Right atrium auricular region (tissue), 2 donors: Measurements from ENCODE around the gene ATAD2B. TPM values are rescaled to one million over a fixed set of nuclear protein-coding genes. Genes with fewer than 3 reads are reported as not detected.

Experiments used
- DNase-seq: peaks from one replicate; pipeline ENCODE4 v3.0.0-alpha.2; 2019; ENCODE audit warnings: low spot score
- H3K27ac ChIP-seq, 2 donors: fragments of 200-600 bp; sonication (generic); 1 replicate in 1 of 2; 2 replicates in 1 of 2; pipeline ENCODE4 v1.5.1; 2016 to 2019
- H3K27me3 ChIP-seq, 2 donors: fragments of 200-600 bp; sonication (generic); one replicate each; pipeline versions ENCODE4 v1.5.1 to v1.6.0; 2017 to 2019
- H3K36me3 ChIP-seq: fragments of 200-600 bp; sonication (generic); one replicate; pipeline ENCODE4 v1.5.1; 2016
- H3K4me1 ChIP-seq, 2 donors: fragments of 200-600 bp; sonication (generic); one replicate each; pipeline versions ENCODE4 v1.5.1 to v1.6.0; 2017 to 2019
- H3K4me3 ChIP-seq, 2 donors: fragments of 200-600 bp; sonication (generic); 1 replicate in 1 of 2; 2 replicates in 1 of 2; pipeline ENCODE4 v1.5.1; 2017 to 2019; ENCODE audit warnings: mild to moderate bottlenecking in 1 of 2, moderate library complexity in 1 of 2
- H3K9me3 ChIP-seq, 2 donors: fragments of 200-600 bp; sonication (generic); one replicate each; pipeline ENCODE4 v1.5.1; 2019
- total RNA-seq, 2 donors: library from RNA; depleted of rRNA; stranded (reverse); fragments of >200 nt; gene quantifications; one replicate each; pipeline ENCODE4 v1.1.0, GENCODE V29; 2016
- TF ChIP-seq, protein P1 (sequence below), 2 donors: fragments of 200-600 bp; sonication (generic); IDR thresholded peaks; one replicate each; pipeline ENCODE4 v1.5.1; 2019; ENCODE audit warnings: antibody characterized with exemption in 2 of 2

ATAD2B gene
- total RNA-seq, 2 donors from 2014 or later: 6.0 to 6.7 TPM

DNA sequence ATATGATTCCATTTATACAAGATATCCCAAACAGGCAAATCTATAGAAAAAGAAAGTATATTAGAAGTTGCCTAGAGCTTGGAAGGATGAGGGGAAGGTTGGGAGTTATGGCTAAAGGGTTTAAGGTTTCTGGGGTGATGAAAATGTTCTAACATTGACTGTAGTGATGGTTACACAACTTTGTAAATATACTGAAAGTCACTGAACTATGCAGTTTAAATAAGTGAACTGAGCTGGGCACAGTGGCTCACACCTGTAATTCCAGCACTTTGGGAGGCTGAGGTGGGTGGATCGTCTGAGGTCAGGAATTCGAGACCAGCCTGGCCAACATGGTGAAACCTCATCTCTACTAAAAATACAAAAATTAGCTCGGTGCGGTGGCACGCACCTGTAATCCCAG, 91.5 kb downstream of the ATAD2B start:
- TF ChIP-seq, protein P1, sequence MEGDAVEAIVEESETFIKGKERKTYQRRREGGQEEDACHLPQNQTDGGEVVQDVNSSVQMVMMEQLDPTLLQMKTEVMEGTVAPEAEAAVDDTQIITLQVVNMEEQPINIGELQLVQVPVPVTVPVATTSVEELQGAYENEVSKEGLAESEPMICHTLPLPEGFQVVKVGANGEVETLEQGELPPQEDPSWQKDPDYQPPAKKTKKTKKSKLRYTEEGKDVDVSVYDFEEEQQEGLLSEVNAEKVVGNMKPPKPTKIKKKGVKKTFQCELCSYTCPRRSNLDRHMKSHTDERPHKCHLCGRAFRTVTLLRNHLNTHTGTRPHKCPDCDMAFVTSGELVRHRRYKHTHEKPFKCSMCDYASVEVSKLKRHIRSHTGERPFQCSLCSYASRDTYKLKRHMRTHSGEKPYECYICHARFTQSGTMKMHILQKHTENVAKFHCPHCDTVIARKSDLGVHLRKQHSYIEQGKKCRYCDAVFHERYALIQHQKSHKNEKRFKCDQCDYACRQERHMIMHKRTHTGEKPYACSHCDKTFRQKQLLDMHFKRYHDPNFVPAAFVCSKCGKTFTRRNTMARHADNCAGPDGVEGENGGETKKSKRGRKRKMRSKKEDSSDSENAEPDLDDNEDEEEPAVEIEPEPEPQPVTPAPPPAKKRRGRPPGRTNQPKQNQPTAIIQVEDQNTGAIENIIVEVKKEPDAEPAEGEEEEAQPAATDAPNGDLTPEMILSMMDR (IDR thresholded peaks at IDR 0.05): no peak
- Histone ChIP-seq H3K4me1 (no peaks in the 10 kb centered on the region), H3K4me3 (no peak overlapping the region), H3K36me3 (peaks cover 6% of the 10 kb centered on the region), H3K27ac (no peak overlapping the region), H3K27me3 (no peaks in the 10 kb centered on the region), H3K9me3 (no peaks in the 10 kb centered on the region)
- no peak for DNase-seq

DNA sequence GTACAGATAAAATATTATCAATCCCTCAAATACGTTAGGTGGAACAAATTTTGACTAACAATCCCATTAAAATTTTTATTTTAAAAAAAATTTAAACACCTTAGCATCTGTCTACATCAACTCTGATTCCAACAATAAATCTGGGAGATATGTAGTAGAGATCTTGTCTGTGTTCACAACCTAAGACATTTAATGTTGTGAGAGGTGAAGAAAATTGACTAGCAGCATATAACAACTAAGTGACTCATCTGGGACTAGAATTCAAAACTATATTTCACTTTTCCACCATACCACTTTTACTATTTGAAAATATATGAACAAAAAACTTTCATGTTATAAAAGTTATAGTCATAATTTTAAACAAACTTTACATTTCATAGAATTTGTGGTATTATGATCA, 97.9 kb downstream of the ATAD2B start:
- Histone ChIP-seq H3K27me3 (no peaks in the 10 kb centered on the region), H3K4me1 (no peaks in the 10 kb centered on the region), H3K27ac (no peak overlapping the region), H3K36me3 (no peaks in the 10 kb centered on the region), H3K4me3 (no peak overlapping the region), H3K9me3 (no peaks in the 10 kb centered on the region)
- DNase-seq: no peak
- TF ChIP-seq, protein P1 (IDR thresholded peaks at IDR 0.05): no peak

DNA sequence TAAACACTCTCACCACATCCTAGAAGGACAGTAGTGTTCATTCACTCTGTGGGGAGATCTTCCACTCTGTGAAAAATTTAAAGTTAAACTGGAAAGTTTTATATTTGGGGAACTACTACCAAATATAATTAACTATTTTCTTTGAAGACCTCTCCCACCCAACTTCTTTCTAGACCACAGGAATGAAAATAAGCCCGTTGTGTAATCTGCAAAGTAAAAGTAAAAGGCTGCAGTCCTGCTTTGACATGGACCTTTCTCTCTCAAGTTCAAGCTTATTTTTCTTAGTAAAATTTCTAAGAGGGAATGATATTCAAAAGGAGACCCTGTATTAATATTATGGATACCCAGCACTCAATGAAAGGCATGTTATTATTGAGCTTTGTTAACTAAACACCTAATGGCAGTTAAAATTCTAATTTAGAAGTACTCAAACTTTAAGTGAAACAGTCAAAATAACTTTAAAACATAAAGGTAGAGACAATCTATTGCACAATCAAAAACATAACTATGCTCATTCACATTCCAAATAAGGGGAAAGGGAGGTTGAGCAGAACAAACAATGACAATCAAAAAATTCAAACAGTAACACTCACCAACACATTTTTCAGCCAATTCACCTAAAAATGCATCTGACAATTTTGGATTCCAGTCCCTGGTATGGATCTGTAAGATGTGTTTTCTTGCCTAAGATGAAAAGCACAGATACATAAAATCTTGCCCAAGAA, 98.5 kb downstream of the ATAD2B start:
- no peak overlapping the region for H3K4me3 ChIP-seq
- H3K4me1 ChIP-seq: no peaks in the 10 kb centered on the region
- no peak for DNase-seq
- no peaks in the 10 kb centered on the region for H3K9me3 ChIP-seq
- no peak overlapping the region for H3K27ac ChIP-seq
- H3K36me3 ChIP-seq: peaks cover under 1% of the 10 kb centered on the region
- TF ChIP-seq, protein P1 (IDR thresholded peaks at IDR 0.05): no peak
- no peaks in the 10 kb centered on the region for H3K27me3 ChIP-seq

DNA sequence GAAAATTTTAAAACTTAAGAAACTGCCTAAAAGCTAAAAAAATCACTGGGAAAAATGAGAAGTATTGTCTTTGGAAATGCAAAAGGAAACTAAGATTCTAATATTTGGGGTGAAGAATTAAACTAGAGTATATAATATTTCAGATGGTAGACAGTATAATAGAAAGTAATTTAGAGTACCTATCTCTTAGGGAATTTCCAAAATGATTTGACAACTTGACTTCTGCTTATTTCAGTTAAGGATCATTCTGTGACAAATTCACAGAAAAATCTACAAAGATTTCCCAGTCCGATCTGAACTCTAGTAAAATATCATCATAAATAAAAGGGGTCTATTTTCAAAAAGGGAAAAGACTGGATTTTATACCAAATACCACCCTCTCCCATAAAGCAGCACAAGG, 99.6 kb downstream of the ATAD2B start:
- DNase-seq: no peak
- Histone ChIP-seq H3K9me3 (no peaks in the 10 kb centered on the region), H3K27ac (no peak overlapping the region), H3K4me3 (no peak overlapping the region), H3K4me1 (no peaks in the 10 kb centered on the region), H3K36me3 (peaks cover 12% of the 10 kb centered on the region), H3K27me3 (no peaks in the 10 kb centered on the region)
- TF ChIP-seq, protein P1 (IDR thresholded peaks at IDR 0.05): no peak

DNA sequence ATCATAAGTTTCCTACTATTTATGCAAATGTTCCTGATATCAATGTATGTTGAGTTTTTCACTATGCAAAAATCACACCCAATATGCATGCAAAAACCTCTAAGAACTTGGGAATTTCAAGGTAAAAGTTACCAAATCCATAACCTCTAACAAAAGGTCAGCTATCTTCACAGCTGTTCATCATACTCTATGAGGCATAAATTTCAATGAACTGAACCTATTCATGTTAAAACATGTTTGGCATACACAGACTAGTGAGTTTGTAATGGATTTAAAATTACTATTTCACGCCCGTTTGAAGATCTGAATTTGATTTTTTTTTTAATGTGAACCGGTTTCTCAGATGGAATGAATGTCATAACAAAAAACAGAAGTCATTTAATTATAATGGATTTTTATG, 100.2 kb downstream of the ATAD2B start:
- no peak for DNase-seq
- Histone ChIP-seq H3K4me1 (no peaks in the 10 kb centered on the region), H3K27me3 (no peaks in the 10 kb centered on the region), H3K36me3 (peaks cover 17% of the 10 kb centered on the region), H3K9me3 (no peaks in the 10 kb centered on the region), H3K4me3 (no peak overlapping the region), H3K27ac (no peak overlapping the region)
- TF ChIP-seq, protein P1 (IDR thresholded peaks at IDR 0.05): no peak

DNA sequence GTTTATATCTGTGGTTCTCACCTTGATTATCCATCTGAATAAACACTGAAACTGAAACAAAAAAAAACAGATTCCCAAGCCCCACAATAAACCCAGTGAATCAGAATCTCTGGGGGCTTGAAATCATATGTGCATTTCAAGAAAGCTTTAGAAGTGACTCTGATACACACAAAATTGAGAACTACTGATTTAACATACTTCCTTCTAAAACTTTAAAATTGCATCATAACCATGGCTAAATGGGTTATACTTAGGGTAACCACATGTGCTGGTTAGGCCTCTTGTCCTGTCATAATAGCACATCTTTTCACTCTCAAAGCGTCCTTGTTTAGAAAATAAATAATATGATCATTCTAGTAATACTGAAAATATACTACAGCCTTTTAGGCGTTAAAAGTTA, 100.9 kb downstream of the ATAD2B start:
- Histone ChIP-seq H3K27me3 (no peaks in the 10 kb centered on the region), H3K4me1 (no peaks in the 10 kb centered on the region), H3K4me3 (no peak overlapping the region), H3K9me3 (no peaks in the 10 kb centered on the region), H3K36me3 (peaks cover 17% of the 10 kb centered on the region), H3K27ac (no peak overlapping the region)
- TF ChIP-seq, protein P1 (IDR thresholded peaks at IDR 0.05): no peak
- no peak for DNase-seq
